Activated naive CD8-positive, alpha-beta T cell treated with anti-CD3 and anti-CD28 coated beads, Interleukin-2, amount 10 ng/mL, durations not matched to agents 7 days and 5 days (primary cell): ENCODE data around the gene BAIAP2L2. TPM values are rescaled to one million over a fixed set of nuclear protein-coding genes. Genes with fewer than 3 reads are reported as not detected.

ENCODE experiments used
- ATAC-seq: fragments of 150-1000 bp; cut with Tn5 transposase; one replicate; pipeline ENCODE4 v1.10.0; 2021; ENCODE audit warnings: low read depth, moderate library complexity
- POLR2A ChIA-PET: fragments of 350-600 bp; sonication (Branson Sonifier 250); formaldehyde crosslinking; loops from one replicate; lab custom pipeline; 2021; ENCODE audit warnings: antibody characterized with exemption; lab: Charles Lee
- DNase-seq: peaks from one replicate; pipeline ENCODE4 v3.0.0; 2021
- H3K27ac Mint-ChIP-seq: one replicate; pipeline ENCODE4 v1.8.0; 2022; ENCODE audit warnings: mild to moderate bottlenecking, mixed read lengths
- H3K27me3 Mint-ChIP-seq: one replicate; pipeline ENCODE4 v1.8.0; 2022; ENCODE audit warnings: mild to moderate bottlenecking, moderate library complexity, mixed read lengths
- H3K36me3 Mint-ChIP-seq: one replicate; pipeline ENCODE4 v1.8.0; 2021; ENCODE audit warnings: mild to moderate bottlenecking, mixed read lengths
- H3K4me1 Mint-ChIP-seq: one replicate; pipeline ENCODE4 v1.8.0; 2021; ENCODE audit warnings: mixed read lengths
- H3K4me3 Mint-ChIP-seq: one replicate; pipeline ENCODE4 v1.8.0; 2022; ENCODE audit warnings: mild to moderate bottlenecking, moderate library complexity, mixed read lengths
- H3K9me3 Mint-ChIP-seq: one replicate; pipeline ENCODE4 v1.8.0; 2021; ENCODE audit warnings: mixed read lengths
- total RNA-seq, 2 experiments: library from RNA; stranded (reverse); gene quantifications; one replicate each; pipeline ENCODE4 v1.2.3, GENCODE V29; 2021

The BAIAP2L2 gene
- total RNA-seq, 2 experiments from 2014 or later, result 1.6 to 2.0 TPM

GRCh38 chr22:38087855-38088254 lies 22.6 kb downstream of the BAIAP2L2 start:
- H3K4me3 Mint-ChIP-seq, result no peak overlapping the region
- POLR2A ChIA-PET, result no interaction called here
- ATAC-seq (no peak), DNase-seq (no peak)
- H3K4me1 Mint-ChIP-seq, result no peaks in the 10 kb centered on the region
- no peak overlapping the region for H3K27ac Mint-ChIP-seq
- no peaks in the 10 kb centered on the region for H3K9me3 Mint-ChIP-seq
- H3K36me3 Mint-ChIP-seq, result no peaks in the 10 kb centered on the region
- peaks cover 18% of the 10 kb centered on the region for H3K27me3 Mint-ChIP-seq

- POLR2A ChIA-PET, result no interaction called here
- DNase-seq (no peak), ATAC-seq (no peak)
- no peaks in the 10 kb centered on the region for H3K4me1 Mint-ChIP-seq
- H3K4me3 Mint-ChIP-seq, result no peak overlapping the region
- peaks cover 22% of the 10 kb centered on the region for H3K27me3 Mint-ChIP-seq
- no peaks in the 10 kb centered on the region for H3K9me3 Mint-ChIP-seq
- no peak overlapping the region for H3K27ac Mint-ChIP-seq
- H3K36me3 Mint-ChIP-seq, result no peaks in the 10 kb centered on the region
Measured at GRCh38 chr22:38086942-38087341, 23.5 kb downstream of the BAIAP2L2 start.

- no peaks in the 10 kb centered on the region for H3K4me1 Mint-ChIP-seq
- H3K36me3 Mint-ChIP-seq, result no peaks in the 10 kb centered on the region
- ATAC-seq, result no peak
Measured at GRCh38 chr22:38086001-38086845, 24.3 kb downstream of the BAIAP2L2 start.

GRCh38 chr22:38085501-38085900 lies 25.0 kb downstream of the BAIAP2L2 start:
- peaks cover 26% of the 10 kb centered on the region for H3K27me3 Mint-ChIP-seq
- no peaks in the 10 kb centered on the region for H3K9me3 Mint-ChIP-seq
- H3K36me3 Mint-ChIP-seq, result no peaks in the 10 kb centered on the region
- H3K27ac Mint-ChIP-seq, result no peak overlapping the region
- H3K4me3 Mint-ChIP-seq, result no peak overlapping the region
- POLR2A ChIA-PET, result no interaction called here
- DNase-seq (no peak), ATAC-seq (no peak)
- H3K4me1 Mint-ChIP-seq, result no peaks in the 10 kb centered on the region

More at GRCh38 chr22:38086001-38086845, 24.3 kb downstream of the BAIAP2L2 start:
- Mint-ChIP-seq H3K27me3 (peaks cover 26% of the 10 kb centered on the region), H3K9me3 (no peaks in the 10 kb centered on the region), H3K4me3 (no peak overlapping the region), H3K27ac (no peak overlapping the region)
- POLR2A ChIA-PET, result no interaction called here
- DNase-seq, result no peak

GRCh38 chr22:38085056-38085455 lies 25.4 kb downstream of the BAIAP2L2 start:
- no peaks in the 10 kb centered on the region for H3K36me3 Mint-ChIP-seq
- H3K27me3 Mint-ChIP-seq, result peaks cover 25% of the 10 kb centered on the region
- no peak overlapping the region for H3K4me3 Mint-ChIP-seq
- H3K27ac Mint-ChIP-seq, result no peak overlapping the region
- H3K4me1 Mint-ChIP-seq, result no peaks in the 10 kb centered on the region
- DNase-seq (no peak), ATAC-seq (no peak)
- no peaks in the 10 kb centered on the region for H3K9me3 Mint-ChIP-seq
- POLR2A ChIA-PET, result no interaction called here

GRCh38 chr22:38083931-38084631 lies 26.4 kb downstream of the BAIAP2L2 start, which contains the start of gene SLC16A8:
SLC16A8 (minus strand) TSS chr22:38084184; CDS start chr22:38082873, 1,311 bp downstream.
- H3K27me3 Mint-ChIP-seq, result peaks cover 28% of the 10 kb centered on the region
- no peak for DNase-seq
- no peaks in the 10 kb centered on the region for H3K4me1 Mint-ChIP-seq
- ATAC-seq, result no peak
- no peaks in the 10 kb centered on the region for H3K9me3 Mint-ChIP-seq
- POLR2A ChIA-PET, result no interaction called here
- no peaks in the 10 kb centered on the region for H3K36me3 Mint-ChIP-seq
- no peak within 1 kb of the TSS for H3K27ac Mint-ChIP-seq
- no peak within 1 kb of the TSS for H3K4me3 Mint-ChIP-seq

- H3K4me3 Mint-ChIP-seq, result no peak overlapping the region
- POLR2A ChIA-PET, result no interaction called here
- H3K27me3 Mint-ChIP-seq, result peaks cover 28% of the 10 kb centered on the region
Measured at GRCh38 chr22:38082986-38083710, 27.3 kb downstream of the BAIAP2L2 start.

GRCh38 chr22:38081941-38082828 lies 28.3 kb downstream of the BAIAP2L2 start:
- H3K27ac Mint-ChIP-seq, result no peak overlapping the region
- ATAC-seq, result no peak
- no peak overlapping the region for H3K4me3 Mint-ChIP-seq
- H3K27me3 Mint-ChIP-seq, result peaks cover 22% of the 10 kb centered on the region
- no peaks in the 10 kb centered on the region for H3K36me3 Mint-ChIP-seq
- peak; percentile 43 for DNase-seq
- H3K4me1 Mint-ChIP-seq, result no peaks in the 10 kb centered on the region
- H3K9me3 Mint-ChIP-seq, result no peaks in the 10 kb centered on the region
- POLR2A ChIA-PET, result interaction anchor here (0.6 kb wide), 1 partner anchor 118 kb away, joined by 5 read pairs; no protein-coding TSS in a partner anchor

More at GRCh38 chr22:38082986-38083710, 27.3 kb downstream of the BAIAP2L2 start:
- DNase-seq (no peak), ATAC-seq (no peak)
- no peaks in the 10 kb centered on the region for H3K36me3 Mint-ChIP-seq
- no peaks in the 10 kb centered on the region for H3K9me3 Mint-ChIP-seq
- H3K4me1 Mint-ChIP-seq, result no peaks in the 10 kb centered on the region
- H3K27ac Mint-ChIP-seq, result no peak overlapping the region

GRCh38 chr22:38081636-38081940 lies 28.9 kb downstream of the BAIAP2L2 start:
- Mint-ChIP-seq H3K27me3 (peaks cover 22% of the 10 kb centered on the region), H3K9me3 (no peaks in the 10 kb centered on the region), H3K4me1 (no peaks in the 10 kb centered on the region), H3K36me3 (no peaks in the 10 kb centered on the region), H3K4me3 (no peak overlapping the region), H3K27ac (no peak overlapping the region)
- DNase-seq, result no peak
- no peak for ATAC-seq
- POLR2A ChIA-PET, result no interaction called here

- Mint-ChIP-seq H3K27me3 (peaks cover 22% of the 10 kb centered on the region), H3K27ac (no peak overlapping the region), H3K4me1 (no peaks in the 10 kb centered on the region), H3K4me3 (peak overlapping the region; percentile 13), H3K9me3 (no peaks in the 10 kb centered on the region), H3K36me3 (no peaks in the 10 kb centered on the region)
- ATAC-seq (peak; percentile 57), DNase-seq (peak; percentile 55)
- POLR2A ChIA-PET, result no interaction called here
Measured at GRCh38 chr22:38080850-38081635, 29.4 kb downstream of the BAIAP2L2 start.

GRCh38 chr22:38080474-38080849 lies 30.0 kb downstream of the BAIAP2L2 start:
- Mint-ChIP-seq H3K36me3 (no peaks in the 10 kb centered on the region), H3K4me1 (no peaks in the 10 kb centered on the region), H3K9me3 (no peaks in the 10 kb centered on the region), H3K4me3 (no peak overlapping the region), H3K27ac (no peak overlapping the region), H3K27me3 (peaks cover 22% of the 10 kb centered on the region)
- DNase-seq (no peak), ATAC-seq (no peak)
- POLR2A ChIA-PET, result no interaction called here

- Mint-ChIP-seq H3K4me1 (no peaks in the 10 kb centered on the region), H3K27ac (no peak overlapping the region), H3K4me3 (no peak overlapping the region), H3K27me3 (peaks cover 22% of the 10 kb centered on the region), H3K9me3 (no peaks in the 10 kb centered on the region), H3K36me3 (no peaks in the 10 kb centered on the region)
- POLR2A ChIA-PET, result no interaction called here
- DNase-seq (no peak), ATAC-seq (no peak)
Measured at GRCh38 chr22:38079804-38080203, 30.7 kb downstream of the BAIAP2L2 start.
